Stimulated activated CD4-positive, alpha-beta T cell treated with anti-CD3 and anti-CD28 coated beads, Interleukin-4, amount 100 ng/mL, for 4 hours (primary cell): Measurements from ENCODE around the gene TSPAN11.
"Not testable (repeated sequence)": the region's sequence is repeated elsewhere in the genome, so short reads cannot be mapped to it uniquely, and the experiment has no call there.

Experiments
- DNase-seq, 2 experiments: peaks; one replicate each; pipeline ENCODE4 v3.0.0-alpha.2; 2020

TSPAN11 gene, protein sequence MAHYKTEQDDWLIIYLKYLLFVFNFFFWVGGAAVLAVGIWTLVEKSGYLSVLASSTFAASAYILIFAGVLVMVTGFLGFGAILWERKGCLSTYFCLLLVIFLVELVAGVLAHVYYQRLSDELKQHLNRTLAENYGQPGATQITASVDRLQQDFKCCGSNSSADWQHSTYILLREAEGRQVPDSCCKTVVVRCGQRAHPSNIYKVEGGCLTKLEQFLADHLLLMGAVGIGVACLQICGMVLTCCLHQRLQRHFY

DNA sequence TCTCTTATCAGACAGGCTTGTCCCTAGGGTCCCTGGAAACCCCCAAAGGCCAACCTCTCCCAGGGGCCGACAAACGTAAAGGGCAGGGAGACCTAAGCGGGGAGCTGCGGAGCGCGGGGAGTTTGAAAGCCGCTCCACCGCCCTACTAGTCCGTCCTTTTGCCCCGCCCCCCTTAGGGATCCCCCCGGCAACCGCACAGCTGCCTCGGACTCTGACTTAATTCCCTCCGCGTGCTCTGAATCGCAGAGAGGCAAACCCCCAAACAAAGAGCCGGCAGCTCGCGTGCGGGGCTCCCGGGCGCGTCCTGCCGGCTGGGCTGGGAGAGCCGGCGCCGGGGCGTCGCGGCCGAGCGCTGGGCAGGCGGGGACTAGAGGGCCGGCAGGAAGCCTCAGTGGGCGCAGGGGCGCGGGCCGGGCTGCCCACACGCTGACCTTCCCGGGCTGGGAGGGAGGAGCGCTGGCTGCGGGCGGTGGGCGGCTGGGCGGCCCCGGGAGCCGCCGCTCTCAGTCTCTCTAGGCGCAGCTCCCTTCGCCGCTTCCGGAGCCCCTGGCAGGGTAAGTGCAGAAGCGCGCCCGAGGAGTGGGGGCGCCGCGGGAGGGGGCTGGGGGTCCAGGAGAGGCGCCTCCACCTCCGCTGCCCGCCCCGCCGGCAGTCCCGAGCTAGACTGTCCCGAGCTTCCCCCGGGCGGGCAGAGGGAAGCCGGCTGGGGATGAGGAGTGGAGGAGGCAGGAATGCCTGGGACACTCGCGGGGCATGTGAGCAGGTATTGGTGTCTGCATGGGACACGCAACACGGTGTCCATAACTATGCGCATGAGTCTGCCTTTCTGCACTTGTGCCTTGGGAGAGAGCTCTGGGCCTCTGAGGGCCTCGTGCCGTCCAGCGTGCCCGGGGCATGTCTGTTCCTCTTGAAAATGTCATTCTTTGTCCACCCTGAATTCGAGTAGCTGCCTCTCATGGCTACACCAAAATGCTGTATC, at the start of gene TSPAN11:
TSS of gene TSPAN11 (plus strand) at position 506 of the 979 bp plus-strand sequence. CDS start 27,244 bp downstream, outside the sequence.
- DNase-seq: no peak

DNA sequence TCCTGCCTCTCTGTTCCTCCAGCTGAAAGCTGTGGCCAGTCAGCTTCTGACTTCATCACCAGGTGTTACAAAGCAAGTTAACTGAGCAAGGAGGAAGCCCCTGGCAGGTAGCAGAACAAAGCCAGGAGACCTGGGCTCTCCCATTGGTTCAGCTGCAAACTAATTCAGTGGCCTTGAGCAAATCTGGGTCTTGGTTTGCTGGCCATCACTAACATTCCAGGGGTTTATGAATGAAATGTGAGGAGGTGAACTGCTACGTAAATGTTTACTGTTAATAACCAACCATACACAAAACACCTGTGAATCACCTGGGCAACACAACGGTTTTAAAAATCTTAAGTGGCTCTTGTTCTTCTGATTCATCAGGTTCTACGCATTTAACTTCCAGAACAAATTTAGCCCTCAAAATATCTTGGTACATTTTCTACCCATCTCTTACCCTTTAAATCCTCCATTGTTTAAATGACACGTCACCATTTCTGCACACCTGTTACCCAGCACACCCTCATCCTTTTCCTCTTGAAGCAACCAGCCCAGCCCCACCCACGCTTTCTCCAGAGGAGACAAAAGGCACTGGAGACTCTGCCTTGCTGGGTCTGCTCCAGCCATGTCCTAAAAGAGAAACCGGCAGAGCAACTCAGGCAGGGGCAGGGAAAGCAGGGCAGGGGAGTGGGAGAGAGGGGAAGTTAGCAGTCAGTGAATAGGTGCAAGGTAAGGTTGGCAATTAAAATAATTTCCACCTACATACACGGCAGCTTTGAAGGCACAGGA, 49.3 kb upstream of the TSPAN11 start:
- no peak for DNase-seq

DNA sequence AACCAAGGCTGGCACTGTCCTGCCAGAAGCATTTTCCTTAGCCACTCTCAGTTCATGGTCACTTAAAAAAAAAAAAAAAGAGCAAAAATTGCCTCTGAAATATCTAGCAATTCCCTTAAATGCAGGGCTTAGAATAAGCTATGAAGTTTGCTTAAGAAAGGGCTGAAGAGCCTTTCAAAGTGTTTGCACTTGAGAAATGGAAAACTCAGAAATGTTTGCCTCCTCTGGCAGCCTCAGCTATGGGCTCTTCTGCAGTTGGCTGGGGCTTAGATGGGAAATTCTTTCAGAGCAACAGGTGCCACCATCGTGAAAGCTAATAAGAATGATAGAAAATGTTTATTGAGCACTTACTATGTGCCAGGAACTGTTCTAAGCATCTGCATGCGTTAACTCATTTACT, 48.5 kb upstream of the TSPAN11 start:
- no peak for DNase-seq

DNA sequence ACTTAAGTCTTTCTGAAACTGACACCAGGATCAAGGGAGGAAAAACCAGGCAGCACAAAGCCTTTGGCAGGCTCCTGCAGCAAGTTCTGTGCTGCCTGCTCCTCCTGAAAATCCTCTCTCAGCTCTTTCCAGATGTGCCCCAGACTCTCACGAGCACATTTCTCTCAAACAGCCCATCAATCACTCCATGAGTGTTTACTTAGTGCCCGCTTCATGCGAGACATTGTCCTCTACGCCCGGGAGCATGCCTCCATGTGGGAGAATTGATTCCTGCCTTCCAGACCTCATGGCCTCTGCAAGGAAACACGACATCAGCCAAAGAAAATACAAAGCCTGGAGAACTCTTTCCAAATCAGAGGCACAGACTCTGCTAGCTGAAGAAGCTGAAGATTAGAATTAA, 46.5 kb upstream of the TSPAN11 start:
- no peak for DNase-seq

DNA sequence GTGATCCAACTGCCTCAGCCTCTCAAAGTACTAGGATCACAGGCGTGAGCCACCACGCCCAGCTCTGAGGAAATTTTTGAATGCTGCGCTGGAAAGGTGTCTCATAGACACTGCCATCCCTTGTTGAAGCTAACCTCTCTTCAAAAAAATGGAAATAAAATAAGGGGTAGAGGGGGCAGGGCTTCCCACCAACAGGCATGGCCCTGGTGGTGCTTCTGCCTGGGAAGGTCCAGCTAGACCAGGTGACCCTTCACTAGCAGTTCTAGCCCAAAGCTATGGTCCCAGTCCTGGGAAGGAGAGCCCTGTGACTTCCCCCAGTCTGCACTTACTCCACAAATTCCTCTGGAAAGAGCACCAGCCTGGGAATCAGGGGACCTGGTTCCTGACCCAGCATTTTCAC, 45.7 kb upstream of the TSPAN11 start:
- no peak for DNase-seq

DNA sequence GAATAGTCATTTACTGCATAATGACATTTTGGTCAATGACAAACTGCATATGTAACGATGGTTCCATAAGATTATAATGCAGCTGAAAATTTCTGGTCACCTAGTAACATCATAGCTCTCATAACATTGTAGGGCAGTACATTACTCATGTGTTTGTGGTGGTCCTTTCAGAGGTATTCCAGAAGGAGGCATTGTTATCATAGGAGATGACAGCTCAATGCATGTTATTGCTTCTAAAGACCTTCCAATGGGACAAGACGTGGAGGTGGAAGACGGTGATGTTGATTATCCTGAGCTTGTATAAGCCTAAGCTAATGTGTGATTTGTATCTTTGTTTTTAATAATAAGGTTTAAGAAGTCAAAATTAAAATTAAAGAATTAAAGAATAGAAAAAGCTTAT, 43.8 kb upstream of the TSPAN11 start:
- no peak for DNase-seq

DNA sequence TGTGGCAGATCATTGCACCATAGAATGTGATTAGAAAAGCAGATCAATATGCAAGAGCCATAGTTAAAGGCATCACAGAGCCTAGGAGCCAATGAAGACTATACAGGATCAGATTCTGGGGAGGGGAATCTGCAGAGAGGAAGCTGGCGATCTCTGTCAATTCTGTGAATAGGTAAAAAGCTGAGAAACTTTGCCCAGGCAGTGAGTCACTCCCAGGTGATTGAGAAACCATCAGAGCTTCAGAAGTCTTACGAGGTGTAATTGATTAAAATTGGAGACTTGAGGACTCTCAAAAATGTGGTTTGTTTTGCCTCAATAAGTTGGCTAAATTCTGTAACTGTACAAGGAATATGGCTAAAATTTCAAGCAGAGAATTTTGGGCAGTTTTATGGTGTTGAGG, 41.7 kb upstream of the TSPAN11 start:
- no peak for DNase-seq

DNA sequence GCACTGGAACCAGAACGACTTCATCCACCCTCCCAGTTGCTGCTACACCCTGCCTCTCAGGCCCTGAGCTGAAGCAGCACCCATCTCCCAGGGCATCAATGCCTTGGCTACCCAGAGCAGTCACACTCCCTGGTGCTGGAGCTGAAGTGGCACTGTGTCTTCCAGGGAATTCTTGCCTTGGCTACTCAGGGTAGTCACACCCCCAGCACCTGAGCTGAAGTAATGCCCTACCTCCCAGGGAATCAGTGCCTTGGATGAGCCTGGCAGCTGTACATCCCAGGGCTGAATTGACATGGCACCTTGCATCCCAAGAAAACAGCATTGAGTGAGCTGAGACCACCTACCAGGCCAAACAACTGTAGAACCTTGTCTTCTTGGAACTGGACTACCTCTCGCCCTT, 41.2 kb upstream of the TSPAN11 start:
- no peak for DNase-seq

DNA sequence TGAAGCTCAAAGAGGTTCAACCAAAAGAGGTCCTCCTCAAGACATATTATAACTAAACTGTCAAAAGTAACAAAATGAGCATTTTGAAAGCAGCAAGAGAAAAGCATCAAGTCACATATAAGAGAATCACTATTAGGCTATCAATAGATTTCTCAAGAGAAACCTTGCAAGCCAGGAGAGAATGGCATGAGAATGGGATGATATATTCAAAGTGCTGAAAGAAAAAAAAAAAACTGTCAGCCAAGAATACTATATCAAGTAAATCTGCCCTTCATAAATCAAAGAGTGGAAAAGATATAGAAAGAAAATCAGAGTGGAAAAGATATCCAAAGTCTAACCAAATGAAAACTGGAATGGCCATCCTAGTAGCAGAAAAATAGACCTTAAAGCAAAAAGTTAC, 39.3 kb upstream of the TSPAN11 start:
- DNase-seq: no peak

DNA sequence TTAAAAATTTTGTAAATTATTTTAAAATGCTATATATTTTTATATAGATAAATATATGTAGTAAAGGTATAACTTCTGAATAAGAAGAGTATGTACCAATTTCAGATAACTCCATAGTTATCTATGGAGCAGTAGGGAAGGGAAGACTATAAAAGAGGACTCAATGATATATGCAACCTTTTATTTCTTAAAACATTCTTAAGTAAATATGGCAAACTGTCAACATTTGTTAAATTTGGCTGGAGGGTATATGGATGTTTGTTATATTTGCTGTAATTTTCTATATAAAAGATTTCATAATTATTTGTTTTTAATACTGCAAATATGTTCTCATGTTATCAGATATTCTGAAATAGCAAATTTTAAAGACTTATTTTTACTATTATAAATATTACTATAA, 38.3 kb upstream of the TSPAN11 start:
- DNase-seq: no peak

DNA sequence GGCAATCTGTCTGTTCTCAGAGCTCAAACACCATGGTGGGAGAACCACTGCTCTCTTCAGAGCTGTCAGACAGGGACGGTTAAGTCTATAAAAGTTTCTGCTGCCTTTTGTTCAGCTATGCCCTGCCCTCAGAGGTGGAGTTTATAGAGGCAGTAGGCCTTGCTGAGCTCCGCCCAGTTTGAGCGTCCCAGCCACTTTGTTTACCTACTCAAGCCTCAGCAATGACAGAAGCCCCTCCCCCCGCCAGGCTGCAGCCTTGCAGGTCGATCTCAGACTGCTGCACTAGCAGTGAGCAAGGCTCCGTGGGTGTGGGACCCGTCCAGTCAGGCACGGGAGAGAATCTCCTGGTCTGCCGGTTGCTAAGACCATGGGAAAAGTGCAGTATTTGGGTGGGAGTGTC, 32.0 kb upstream of the TSPAN11 start:
- not testable (repeated sequence) for DNase-seq

DNA sequence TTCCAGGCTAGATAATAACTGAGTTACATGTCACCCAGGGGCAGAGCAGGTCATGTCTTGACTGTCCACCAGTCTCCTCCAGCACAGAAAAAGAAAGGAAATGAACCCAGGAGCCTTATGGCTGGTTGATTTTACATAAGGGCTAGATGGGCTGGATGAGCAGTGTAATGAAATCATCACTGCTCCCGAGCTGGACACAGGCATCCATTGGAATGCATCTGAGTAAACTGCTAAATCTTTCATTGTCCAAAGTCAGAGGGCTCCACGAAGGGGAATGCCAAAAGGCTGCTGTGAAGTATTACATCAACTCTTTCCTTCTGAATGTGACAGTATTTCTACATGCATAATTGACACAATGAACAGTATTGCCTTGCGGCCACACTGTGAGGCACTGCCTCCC, 30.1 kb upstream of the TSPAN11 start:
- DNase-seq: no peak

DNA sequence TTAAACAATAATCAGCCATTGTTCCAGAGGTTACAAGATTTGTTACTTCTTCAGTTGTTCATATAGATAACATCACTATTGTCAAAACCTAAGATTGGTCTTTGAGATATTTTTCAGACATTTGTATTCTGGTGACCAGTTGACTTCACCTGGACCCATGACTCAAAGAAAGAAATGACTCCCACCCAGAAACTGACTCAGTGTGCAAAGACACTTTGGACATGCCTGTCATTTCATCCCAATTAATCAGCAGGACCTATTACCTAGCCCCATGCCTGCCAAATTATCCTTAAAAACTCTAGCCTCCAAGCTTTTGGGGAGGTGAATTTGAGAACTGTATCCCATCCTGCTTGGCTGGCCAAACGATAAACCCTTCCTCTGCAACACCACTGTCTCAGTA, 27.7 kb upstream of the TSPAN11 start:
- no peak for DNase-seq

DNA sequence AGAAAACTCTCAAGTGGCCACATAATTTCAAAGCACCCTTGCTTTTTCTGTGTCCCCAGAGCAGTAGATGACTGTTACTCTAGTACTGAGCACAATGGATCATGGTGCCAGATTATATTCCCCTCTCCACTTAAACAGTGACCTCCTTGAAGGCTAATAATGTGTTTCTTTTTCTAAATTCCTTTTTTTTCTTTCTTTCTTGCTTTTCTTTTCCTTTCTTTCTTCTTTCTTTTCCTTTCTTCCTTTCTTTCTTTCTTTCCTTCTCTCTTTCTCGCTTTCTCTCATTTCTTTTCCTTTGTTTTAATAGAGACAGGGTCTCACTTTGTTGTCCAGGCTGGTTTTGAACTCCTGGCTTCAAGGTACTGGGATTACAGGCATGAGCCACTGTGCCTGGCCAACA, 26.2 kb upstream of the TSPAN11 start:
- DNase-seq: no peak

DNA sequence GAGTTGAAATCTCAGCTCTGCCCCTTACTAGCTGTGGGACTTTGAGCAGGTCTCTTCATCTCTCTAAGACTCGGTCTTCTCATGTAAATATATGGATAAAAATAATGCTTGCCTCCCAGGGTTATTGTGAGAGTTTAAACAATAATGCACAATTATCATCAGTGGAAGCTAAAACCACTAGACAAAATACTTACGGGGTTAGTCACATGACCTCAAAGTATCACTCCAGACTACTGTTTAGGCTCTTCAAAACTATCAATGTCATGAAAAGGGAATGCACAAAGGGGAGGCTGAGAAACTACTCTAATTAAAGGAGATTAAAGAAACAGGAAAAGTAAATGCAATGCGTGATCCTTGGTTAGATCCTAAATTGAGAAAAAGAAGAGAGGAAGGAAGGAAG, 24.5 kb upstream of the TSPAN11 start:
- DNase-seq: no peak

DNA sequence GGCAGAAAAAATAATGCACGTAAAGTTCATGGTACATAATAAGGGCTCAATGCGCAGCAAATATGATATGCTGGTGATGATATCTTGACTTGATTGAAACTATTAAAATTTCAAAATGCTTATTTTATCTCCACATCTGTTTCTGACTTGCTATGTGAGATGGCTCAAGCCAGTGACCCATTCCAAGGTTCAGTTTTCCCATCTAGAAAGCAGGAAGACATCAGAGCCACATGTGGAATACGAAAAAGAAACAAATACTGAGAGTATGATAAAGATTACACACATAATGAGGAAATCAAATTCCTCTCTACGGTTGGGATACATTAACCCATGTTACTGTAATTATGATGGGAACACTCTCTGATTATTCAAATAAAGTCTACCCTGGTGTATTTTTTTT, 24.0 kb upstream of the TSPAN11 start:
- no peak for DNase-seq

DNA sequence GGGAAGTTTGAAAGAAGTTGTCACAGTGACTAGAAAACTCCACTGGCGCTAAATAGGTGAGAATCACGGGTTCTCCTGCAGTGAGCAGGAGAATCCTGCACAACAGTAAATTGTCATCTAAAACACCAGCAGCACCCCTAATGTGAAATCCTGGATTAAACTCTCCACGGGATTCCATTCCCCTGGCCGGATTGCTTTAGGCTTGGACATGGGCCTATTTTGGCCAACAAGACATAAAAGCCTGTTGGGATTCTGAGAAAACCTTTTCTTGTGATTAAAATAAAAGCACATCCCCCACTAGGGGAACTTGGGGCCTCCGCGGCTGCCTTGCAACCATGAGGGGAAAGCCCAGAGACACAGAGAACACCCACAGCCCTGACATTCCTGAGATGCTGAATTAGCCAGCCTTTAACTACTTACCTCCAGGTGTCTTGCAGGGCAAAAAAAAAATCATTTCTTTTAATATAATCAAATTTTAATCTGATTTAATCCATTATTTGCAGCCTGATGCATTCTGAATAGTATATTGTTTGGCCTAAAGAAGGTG, 21.0 kb upstream of the TSPAN11 start:
- no peak for DNase-seq

DNA sequence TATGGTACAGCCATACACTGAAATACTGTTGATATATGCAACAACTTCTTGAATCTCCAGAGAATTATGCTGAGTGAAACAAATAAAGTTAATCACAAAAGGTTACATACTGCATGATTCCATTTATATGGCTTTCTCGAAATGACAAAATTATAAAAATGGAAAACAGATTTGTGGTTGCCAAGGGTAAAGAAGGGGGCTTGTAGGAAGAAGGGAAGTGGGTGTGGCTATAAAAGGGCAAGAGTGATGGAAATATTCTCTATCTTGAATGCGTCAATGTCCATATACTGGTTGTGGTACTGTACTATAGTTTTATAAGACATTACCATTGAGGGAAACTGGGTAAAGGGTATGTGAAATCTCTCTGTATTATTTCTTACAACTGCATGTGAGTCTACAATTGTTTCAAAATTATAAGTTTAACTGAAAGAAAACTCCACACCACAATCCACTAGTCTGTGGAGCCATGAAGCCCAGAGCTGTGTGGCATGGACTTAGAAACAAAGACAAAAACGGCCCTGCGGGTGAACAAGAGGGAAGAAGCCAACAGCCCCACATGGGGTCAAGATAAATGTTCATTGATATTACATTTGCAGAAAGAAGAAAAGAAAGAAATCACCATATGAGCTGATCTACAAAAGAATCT, 18.3 kb upstream of the TSPAN11 start:
- DNase-seq: no peak

DNA sequence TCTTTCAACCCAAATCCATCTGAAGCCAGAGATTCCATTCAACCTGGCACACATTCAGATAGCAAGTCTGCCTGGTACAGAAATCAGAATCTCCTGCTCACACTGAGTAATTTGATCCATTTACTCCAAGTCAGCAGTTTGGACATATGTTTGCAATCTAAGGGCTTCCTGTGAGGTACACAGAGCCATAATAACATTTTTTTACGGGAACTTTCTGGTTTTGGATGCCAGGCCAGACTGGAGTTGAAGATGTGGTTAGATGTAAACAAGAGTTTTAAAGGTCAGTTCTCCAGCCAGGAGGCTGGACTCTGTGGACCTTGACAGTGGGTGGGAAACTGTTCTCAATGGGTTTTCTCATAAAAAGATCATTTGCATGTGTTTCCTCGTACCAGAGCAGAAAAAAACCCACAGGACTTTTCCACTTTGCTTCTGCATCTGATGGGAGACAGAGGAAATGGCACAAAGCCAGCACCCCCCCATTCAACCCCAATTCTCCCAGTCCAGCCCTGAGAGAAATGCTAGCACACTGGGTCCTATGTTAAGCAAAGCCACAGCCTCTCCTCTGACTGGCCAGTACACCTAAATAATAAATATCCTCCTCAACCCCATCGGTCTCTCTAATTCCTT, 17.7 kb upstream of the TSPAN11 start:
- DNase-seq: no peak

DNA sequence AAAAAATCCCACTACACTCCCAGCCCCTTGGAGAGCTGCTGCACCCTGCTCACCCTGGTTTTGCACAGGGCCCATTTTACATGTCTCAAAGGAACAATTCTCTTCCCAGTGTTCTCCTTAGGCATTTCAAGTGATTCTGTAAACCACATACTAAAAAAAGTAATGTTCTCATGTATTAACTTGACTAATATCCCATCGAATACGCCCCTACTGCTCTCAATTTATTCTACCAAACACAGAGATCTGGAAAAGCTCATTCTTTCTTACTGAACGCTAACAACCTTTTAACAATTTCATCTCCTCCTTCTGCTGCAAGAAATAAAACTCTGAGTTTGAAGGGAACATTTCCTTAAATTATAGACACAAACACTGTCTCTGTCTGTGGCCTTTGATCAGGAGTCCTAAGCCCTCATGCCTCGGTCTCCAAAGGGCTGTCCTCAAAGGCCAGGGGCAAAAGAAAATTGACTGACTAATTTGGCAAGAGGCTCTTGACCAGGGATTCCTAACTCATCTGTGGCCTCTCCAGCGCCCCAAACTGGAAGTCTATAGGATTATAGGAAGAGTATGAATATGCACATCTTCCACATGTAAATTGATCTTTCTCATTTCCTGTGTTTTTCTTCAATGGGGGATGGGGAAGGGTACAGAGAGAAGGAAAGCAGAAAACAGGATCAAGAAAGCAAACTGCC, 17.1 kb upstream of the TSPAN11 start:
- no peak for DNase-seq

DNA sequence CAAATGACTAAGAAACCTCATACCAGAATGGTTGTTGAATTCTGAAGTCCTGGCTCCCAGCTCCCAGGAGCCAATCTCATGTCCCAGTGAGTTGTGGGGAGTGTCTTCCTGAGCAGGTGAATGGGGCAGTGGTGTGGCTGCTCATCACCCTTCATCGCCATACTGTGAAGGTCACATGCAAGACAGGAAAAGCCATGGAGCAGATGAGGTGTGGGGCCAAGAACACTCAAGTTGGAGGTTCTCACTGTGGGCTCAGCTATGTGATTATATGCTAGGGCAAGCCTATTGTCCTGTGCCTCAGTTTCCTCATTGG, 16.6 kb upstream of the TSPAN11 start:
- no peak for DNase-seq

DNA sequence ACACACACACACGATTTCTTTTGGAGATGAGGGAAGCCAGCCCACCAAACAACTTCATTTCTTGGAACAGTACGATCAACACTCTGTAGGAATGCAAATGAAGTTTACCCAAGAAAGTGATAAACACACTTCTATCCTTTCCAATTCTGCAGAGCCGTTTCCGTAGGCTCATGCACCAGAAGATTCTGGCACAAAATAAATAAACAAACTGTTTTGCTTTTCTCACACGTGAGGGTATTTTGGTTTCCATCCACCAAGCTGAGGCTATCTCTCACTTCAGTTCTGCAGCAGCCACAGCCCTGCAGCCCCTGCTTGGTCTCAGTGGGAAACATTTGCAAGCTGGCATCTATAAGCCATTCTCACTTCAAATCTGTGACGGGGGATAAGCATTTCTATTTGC, 15.3 kb upstream of the TSPAN11 start:
- DNase-seq: no peak
